LNCaP clone FGC (cell line): ENCODE measurements around the gene CRADD.

ENCODE experiments used
- DNase-seq: peaks from one replicate; pipeline ENCODE4 v3.0.0-alpha.2; 2011; ENCODE audit warnings: low read depth
- H3K4me3 ChIP-seq: 2 replicates; pipeline ENCODE4 v1.5.1; 2011; ENCODE audit warnings: mild to moderate bottlenecking, low read depth, low read length, control low read depth
- TF ChIP-seq, protein P1 (sequence below): IDR thresholded peaks from 2 replicates; pipeline ENCODE4 v1.5.1; 2012; ENCODE audit warnings: mild to moderate bottlenecking; ENCODE audit not compliant: control insufficient read depth, insufficient read depth; ENCODE audit errors: extremely low read depth

Gene CRADD

GRCh38 chr12:93802698-93803423, 125.7 kb downstream of the CRADD start:
- TF ChIP-seq, protein P1, sequence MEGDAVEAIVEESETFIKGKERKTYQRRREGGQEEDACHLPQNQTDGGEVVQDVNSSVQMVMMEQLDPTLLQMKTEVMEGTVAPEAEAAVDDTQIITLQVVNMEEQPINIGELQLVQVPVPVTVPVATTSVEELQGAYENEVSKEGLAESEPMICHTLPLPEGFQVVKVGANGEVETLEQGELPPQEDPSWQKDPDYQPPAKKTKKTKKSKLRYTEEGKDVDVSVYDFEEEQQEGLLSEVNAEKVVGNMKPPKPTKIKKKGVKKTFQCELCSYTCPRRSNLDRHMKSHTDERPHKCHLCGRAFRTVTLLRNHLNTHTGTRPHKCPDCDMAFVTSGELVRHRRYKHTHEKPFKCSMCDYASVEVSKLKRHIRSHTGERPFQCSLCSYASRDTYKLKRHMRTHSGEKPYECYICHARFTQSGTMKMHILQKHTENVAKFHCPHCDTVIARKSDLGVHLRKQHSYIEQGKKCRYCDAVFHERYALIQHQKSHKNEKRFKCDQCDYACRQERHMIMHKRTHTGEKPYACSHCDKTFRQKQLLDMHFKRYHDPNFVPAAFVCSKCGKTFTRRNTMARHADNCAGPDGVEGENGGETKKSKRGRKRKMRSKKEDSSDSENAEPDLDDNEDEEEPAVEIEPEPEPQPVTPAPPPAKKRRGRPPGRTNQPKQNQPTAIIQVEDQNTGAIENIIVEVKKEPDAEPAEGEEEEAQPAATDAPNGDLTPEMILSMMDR = no peak
- DNase-seq = no peak
- no peak overlapping the region for H3K4me3 ChIP-seq

DNA sequence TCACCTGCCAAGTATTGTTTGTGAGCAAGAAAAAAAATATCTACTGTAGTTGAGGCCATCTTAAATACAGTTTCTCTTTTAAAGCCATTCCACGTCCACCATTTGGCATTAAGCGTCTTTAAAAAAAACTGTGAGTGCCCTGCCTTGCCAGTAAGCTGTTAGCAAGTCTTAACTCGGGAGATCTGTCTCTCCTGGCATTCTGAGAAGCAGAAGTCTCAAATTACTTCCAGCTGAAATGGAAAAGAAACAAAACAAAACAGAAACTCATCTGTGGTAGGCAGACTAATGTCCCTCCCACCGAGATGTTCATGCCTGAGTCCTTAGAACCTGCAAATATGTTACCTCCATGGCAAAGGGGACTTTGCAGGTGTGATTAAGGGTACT, 126.2 kb downstream of the CRADD start:
- TF ChIP-seq, protein P1 = no peak

DNA sequence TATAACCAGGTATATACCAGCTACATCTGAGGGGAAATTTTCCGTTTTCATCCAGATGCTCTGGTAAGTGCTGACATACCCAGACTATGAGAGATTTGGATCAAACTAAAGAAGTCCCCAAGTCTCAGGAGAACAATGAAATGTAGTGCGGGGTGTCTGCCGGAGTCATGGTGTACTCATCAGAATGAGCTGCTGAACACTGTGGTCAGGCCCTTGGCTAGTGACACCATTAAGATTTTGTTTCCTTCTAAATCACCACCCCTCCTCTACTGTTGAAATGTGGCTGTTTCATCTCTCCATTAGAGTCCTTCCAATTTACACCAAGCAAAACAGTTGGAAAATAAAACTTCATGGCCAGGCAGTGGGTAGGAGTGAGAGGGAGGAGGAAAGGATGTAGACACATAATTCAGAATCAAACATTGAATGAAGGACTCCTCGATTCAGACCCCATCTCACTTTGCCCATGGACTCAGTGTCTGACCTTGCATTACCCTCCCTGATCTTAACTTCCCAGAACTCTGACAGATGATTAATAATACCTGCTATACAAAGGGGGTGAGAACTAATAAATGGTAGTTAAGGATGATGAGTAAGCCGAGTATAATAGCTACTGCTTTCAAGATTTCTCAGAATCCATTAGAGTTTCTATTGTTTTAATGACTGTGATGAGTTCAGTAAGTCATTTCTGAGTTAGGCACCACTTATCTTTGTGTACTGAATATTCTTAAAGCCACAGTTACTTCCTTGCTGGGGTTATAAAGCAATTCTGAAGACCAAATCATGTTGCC, 127.4 kb downstream of the CRADD start:
- no peak overlapping the region for H3K4me3 ChIP-seq
- DNase-seq = no peak
- TF ChIP-seq, protein P1 = no peak

More for the DNA sequence above, 126.2 kb downstream of the CRADD start:
- DNase-seq = no peak
- H3K4me3 ChIP-seq = no peak overlapping the region

- H3K4me3 ChIP-seq = no peak overlapping the region
- DNase-seq = no peak
- TF ChIP-seq, protein P1 = no peak
Measured at GRCh38 chr12:93805736-93806141, 128.6 kb downstream of the CRADD start.

DNA sequence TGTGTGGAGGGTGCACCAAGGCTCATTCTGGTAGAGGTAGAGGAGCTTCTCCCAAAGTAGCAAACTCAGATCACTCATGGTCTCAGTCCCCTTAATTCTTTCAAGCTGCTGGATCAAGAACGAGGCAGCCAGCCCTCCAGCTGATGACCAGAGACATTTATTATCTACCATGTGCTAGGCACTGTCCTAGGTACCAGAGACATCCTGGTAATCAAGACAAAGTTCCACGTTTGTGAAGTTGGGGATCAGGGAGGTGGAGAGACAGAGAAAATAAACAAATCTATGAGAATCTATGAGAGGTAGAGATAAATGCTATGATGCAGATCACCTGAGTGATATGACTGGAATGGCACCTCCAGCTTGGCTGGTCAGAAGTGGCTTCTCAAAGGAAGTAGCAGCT, 130.2 kb downstream of the CRADD start:
- no peak overlapping the region for H3K4me3 ChIP-seq
- no peak for DNase-seq
- TF ChIP-seq, protein P1 = no peak

DNA sequence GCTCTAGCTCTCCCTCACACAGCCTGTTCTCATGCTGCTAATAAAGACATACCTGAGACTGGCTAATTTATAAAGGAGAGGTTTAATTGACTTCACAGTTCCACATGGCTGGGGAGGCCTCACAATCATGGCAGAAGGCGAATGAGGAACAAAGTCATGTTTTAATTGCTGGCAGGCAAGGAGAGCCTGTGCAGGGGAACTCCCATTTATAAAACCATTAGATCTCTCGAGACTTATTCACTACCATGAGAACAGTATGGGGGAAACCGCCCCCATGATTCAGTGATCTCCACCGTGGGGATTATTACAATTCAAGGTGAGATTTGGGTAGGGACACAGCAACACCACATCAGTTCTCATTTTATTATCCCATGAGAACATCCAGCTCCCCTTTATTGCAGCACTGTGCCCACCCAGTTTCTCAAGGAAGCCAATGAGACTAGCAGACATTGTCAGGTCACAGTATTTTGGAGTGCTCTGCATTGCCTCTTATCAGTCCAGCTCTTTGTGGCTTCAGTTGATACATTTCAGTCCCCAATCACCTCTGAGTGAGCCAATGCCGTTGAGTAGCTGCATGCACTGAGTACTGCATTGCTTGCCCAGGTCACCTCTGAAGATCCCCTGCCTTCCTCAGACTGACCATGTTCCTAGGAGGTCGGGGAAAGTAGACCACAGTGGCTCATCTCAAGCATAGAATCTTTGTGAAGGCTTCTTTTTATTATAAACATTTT, 131.2 kb downstream of the CRADD start:
- DNase-seq = no peak
- H3K4me3 ChIP-seq = no peak overlapping the region
- TF ChIP-seq, protein P1 = no peak
